Upper lobe of left lung (tissue), 4 donors: Measurements from ENCODE around the gene DCAF6.

Experiments
- CTCF ChIP-seq, 6 experiments: fragments of 450-650 bp in 4 of 6; fragments of 200-600 bp in 2 of 6; sonication (generic) in 2 of 6; IDR thresholded peaks; one replicate each; pipeline ENCODE4 v1.5.1; 2016 to 2019; ENCODE audit warnings: antibody characterized with exemption in 6 of 6
- POLR2A ChIP-seq, 4 donors: fragments of 450-650 bp; IDR thresholded peaks; one replicate each; pipeline ENCODE4 v1.5.1; 2016 to 2017; ENCODE audit warnings: antibody characterized with exemption in 4 of 4, mild to moderate bottlenecking in 2 of 4
- POLR2AphosphoS5 ChIP-seq, 2 donors: sonication (generic); formaldehyde crosslinking; IDR thresholded peaks; one replicate each; pipeline ENCODE4 v1.5.1; 2017; ENCODE audit warnings: antibody characterized with exemption in 2 of 2

- TF ChIP-seq POLR2A (IDR thresholded peaks at IDR 0.05) (no peak), CTCF (IDR thresholded peaks at IDR 0.05) (no peak), POLR2AphosphoS5 (IDR thresholded peaks at IDR 0.05) (no peak)
Observed at GRCh38 chr1:168019407-168019806, 82.9 kb downstream of the DCAF6 start.
